GM19438 (cell line): ENCODE results near the gene FILIP1L.
"Not testable (repeated sequence)": the region's sequence is repeated elsewhere in the genome, so short reads cannot be mapped to it uniquely, and the experiment has no call there.

Source experiments
- ATAC-seq: cut with Tn5 transposase; IDR thresholded peaks from one replicate; pipeline ENCODE4 v1.9.1; 2021; ENCODE audit warnings: low read depth; ENCODE audit not compliant: unreplicated experiment

The FILIP1L gene

DNA sequence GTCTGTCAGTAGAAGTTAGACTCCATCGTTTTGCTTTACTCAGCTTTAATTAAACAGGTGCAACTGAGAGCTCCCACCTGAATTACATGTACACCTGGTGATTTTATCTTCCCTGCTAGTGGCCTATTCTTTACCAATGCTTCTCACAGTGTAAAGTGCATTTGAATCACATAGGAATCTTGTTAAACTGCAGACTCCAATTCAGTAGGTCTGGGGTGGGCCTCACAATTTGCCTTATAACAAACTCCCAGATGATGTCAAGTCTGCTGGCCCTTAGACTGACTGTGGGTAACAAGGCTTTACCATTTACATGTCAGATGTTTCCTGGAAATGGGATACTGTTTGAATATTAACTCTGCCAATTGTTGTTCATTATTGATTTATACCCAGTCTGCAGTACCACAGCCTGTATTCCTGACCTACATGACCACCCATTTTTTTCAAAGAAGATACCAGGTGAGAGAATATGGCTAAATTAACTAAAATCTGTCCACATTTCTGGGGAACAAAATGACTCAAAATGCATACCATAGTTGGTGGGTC, 259.5 kb downstream of the FILIP1L start:
- ATAC-seq = no peak

GRCh38 chr3:99852851-99853250, 261.4 kb downstream of the FILIP1L start:
- ATAC-seq = no peak

- ATAC-seq = no peak
Measured at GRCh38 chr3:99851955-99852354, 262.3 kb downstream of the FILIP1L start.

DNA sequence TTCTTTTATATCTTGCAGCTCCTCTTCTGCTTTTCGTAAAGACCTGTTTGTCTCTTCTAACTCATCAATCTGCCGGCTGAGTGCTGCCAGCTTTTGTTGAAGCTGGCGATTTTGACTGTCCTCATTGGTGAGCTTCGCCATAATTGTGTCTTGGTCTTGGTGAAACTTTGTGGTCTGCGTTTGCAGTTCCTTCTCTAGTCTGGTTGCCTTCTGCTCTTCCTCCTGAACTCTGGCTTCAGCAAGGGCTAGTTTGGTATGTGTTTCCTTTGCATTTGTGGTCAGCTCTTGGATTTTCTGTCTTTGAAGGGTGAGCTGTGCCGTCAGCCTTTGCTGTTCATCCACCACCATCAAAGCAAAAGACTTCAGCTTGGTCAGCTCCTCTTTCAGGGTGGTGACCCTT, 263.7 kb downstream of the FILIP1L start:
- ATAC-seq = no peak

GRCh38 chr3:99848433-99848832, 265.9 kb downstream of the FILIP1L start:
- ATAC-seq = no peak

DNA sequence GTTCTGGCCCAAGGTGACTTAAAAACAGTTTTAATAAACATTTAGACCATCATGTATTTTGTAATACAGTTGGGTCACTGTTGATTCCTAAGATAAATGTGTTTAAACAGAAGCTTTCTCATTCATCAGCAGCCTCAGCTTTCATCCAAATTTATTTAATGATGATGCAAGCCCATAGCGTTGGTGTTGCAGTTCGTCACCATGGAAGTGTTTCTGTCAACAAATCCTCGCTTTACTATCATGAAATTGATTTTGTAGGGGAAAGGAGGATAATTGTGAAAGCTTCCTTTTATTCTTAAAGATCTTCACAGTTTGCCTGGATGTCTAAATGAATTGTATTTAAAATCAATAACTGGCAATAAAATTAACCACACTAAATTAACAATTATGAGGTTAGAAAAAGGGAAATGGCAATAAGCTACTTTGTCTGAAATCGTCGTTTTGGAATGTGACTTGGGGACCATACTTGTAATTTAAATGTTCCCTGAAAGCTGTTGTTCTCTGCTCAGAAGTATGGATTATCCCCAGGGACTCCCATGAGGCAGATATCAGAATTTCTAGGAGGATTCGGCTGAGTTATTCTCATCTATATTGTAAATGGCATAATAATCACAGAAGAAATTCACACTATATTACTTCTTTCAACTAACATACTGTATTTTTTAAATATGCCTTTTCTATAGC, 267.7 kb downstream of the FILIP1L start:
- ATAC-seq = no peak

GRCh38 chr3:99845999-99846398, 268.3 kb downstream of the FILIP1L start:
- no peak for ATAC-seq

DNA sequence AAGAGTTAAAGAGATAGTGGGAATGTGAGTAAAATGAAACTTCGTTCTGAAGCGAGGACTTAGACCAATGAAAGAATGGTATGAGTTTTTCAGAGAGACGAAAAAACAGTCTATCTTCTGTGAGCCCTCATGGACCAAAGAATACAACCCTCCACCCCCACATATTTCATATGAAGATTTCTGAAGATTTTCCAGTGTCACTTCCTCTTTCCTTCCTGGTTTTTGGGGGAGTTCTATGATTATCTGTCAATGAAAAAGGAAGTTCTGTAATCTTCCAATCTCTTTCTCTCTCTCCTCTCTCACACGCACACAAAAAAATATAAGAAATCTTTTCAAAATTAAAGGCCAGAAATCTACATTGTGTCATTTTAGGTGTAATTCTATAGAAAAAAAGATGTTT, 269.0 kb downstream of the FILIP1L start:
- ATAC-seq = no peak

DNA sequence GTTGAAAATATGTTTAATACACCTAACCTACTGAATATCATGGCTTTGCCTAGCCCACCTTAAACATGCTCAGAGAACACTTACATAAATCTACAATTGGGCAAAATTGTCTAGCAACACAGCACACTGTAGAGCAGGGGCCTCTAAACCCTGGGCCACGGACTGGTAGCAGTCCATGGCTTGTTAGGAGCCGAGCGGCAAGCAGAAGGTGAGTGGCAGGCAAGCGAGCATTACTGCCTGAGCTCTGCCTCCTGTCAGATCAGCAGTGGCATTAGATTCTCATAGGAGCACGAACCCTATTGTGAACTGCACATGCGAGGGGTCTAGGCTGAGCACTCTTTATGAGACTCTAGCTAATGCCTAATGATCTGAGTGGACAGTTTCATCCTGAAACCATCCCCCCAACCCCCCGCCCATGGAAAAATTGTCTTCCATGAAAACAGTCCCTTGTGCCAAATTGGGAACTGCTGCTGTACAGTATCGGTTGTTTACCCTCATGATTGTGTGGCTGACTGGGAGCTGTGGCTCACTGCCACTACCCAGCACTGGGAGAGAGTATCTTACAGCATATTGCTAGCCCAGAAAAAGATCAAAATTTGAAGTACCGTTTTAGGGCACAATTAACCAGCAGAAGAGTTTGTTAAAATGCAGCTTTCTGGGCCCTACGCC, 270.6 kb downstream of the FILIP1L start:
- peak; percentile 28 for ATAC-seq

- peak; percentile 56 for ATAC-seq
Measured at GRCh38 chr3:99842826-99843589, 271.3 kb downstream of the FILIP1L start.

GRCh38 chr3:99841949-99842348, 272.4 kb downstream of the FILIP1L start:
- ATAC-seq = not testable (repeated sequence)

- no peak for ATAC-seq
Measured at GRCh38 chr3:99839613-99840012, 274.7 kb downstream of the FILIP1L start.

GRCh38 chr3:99838755-99839154, 275.5 kb downstream of the FILIP1L start:
- no peak for ATAC-seq

DNA sequence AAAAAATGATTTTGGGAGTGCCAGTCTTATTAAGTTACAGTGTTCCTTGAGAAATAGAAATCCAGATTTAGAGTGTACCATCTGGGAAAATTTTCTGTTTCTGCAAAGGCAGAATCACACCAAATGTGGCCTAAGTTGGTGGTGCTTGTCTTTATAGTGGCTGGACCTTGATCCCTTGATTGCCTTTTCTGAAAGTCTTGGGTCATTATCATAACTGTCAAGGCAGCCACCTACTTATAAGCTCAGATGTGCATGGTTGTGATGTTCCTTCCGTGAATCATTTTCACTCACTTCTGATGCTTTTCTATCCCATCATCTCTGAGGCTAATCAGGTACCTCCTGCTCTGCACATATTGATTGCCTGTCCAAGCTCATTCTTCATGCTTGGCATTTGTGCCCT, 276.6 kb downstream of the FILIP1L start:
- no peak for ATAC-seq

- no peak for ATAC-seq
Measured at GRCh38 chr3:99836681-99837080, 277.6 kb downstream of the FILIP1L start.

- ATAC-seq = no peak
Measured at GRCh38 chr3:99834211-99834957, 279.9 kb downstream of the FILIP1L start.

- no peak for ATAC-seq
Measured at GRCh38 chr3:99833617-99834205, 280.6 kb downstream of the FILIP1L start.

DNA sequence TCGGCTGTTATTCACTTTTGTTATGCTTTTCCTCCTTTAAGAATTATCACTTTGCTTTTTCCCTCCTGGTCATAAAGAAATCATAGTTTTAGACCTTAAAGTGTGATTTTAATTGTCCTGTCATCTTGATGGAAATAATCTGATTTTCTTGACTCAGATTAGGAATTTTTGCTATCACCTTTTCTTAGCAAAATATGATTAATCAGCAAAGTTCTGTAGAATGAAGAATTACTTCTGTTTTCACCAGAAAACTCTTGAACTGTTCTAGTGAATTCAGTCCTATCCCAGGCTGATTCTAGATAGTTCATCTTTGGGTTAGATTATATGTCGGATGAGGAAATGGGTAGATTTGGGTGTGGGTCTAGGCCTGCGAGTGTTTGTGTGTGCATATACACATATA, 284.5 kb downstream of the FILIP1L start:
- ATAC-seq = no peak

GRCh38 chr3:99825004-99825640, 289.2 kb downstream of the FILIP1L start:
- ATAC-seq = no peak
